ENCODE results near the gene CNTF.

CNTF gene

DNA sequence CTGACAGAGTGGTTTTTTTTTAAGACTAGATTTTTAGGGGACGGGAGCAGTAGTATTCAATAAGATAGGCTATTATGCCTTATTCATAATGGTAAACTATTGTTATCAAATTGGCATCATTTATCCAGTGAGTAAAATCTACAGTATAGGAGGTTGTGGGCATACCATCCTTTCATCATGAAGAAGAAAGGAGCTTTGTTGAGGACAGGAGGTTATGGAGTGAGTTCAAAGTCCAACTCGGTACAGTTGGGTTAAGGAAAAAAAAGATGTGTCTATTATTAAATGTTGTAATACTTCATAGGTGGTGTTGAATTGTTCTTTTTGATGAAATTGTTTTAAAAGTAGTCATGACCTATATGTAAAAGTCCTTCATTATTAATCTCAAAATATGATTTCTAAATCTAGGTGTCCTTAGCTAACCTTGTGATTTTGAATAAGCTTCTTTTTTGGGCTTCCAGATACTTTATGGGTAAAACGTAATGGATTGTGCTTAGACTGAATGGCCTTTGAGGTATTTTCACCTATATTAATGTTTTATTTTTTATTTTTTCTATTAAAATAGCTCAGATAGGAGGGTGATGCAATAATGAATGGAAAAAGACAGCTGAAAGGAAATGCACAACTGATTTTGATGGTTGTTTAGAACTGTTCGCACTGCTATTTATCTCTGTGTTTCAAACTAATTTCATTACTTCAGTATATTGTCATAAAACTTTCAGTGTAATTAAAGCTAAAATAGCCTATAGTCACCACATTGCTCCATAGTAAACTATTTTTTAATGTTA, 15.3 kb upstream of the CNTF start:
- no peak for DNase-seq (ENCODE audit: low read depth)

DNA sequence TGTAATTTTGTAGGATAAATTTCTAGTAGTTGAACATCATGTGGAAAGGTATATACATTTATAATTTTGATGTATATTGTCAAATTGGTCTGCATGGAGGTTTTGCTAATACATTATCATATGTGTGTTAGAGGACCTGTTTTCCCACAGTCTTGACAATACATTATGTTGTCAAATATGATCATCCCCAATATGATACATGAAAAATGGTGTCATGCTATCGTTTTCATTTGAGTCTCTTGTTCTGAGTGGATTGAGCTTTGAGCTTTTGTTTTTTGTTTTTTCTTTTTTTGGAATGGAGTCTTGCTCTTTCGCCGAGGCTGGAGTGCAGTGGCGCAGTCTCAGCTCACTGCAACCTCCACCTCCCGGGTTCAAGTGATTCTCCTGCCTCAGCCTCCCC, 14.1 kb upstream of the CNTF start:
- no peak for DNase-seq (ENCODE audit: low read depth)

DNA sequence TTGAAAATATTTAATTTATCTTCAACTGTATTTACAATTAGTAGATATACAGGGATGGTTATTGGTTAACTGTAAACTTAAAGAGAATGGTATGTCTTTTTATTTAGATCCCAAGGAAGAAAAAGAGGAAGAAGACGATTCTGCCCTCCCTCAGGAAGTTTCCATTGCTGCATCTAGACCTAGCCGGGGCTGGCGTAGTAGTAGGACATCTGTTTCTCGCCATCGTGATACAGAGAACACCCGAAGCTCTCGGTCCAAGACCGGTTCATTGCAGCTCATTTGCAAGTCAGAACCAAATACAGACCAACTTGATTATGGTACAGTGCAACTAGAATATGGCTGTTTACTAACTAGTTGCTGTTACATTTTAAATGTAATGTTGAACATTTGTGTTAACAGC, 12.7 kb upstream of the CNTF start:
- DNase-seq (ENCODE audit: low read depth): no peak

DNA sequence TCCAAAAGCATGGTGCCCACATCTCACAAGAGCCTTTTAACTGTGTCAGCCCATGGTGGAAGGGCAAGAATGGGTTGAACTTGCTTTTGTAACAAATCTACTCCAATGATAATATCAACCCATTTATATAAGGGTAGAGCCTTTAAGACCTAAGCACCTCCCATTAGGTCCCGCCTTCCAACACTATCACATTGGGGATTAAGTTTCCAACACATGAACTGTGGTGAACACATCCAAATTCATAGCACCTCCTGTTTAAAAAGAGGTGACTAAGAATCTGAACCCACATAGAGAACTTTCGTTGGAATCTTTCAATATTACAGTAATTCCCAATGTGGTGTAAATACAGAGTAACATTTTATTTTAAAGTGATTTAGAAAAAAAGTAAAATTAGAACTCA, 9.2 kb upstream of the CNTF start:
- no peak for DNase-seq (ENCODE audit: low read depth)

DNA sequence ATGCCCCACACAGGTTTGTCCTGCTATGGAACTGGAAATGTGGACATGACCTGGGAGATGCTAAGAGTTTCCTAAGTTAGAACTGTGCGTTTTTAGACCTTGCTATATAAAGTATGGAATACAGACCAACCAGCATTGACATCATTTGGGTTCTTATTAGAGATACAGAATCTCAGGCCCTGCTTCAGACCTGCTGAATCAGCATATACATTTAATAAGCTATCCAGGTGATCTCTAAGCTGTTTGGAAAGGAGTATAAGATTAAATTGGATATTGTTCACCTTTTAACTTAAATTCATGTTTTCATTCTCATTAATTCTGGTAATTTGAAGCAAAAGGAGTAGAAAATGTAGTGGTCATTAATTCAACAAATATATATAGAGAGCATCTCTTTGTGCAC, 6.9 kb upstream of the CNTF start:
- DNase-seq (ENCODE audit: low read depth): no peak

DNA sequence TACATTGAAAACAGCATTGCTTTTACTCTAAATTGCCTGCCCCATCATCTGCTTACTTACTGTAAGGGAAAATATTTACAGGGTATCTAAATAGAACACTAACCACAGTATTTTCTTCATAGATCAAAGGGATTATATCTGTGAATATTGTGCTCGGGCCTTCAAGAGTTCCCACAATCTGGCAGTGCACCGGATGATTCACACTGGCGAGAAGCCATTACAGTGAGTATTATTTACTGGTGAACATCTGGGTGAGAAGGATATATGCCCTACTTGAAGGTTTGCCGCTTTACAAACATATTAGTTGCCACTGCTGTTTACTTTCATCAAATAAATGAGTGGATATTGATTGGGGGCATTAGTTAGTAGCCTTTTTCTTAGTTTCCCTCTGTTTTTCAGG, 5.9 kb upstream of the CNTF start:
- peak; percentile 69 for DNase-seq (ENCODE audit: low read depth)

DNA sequence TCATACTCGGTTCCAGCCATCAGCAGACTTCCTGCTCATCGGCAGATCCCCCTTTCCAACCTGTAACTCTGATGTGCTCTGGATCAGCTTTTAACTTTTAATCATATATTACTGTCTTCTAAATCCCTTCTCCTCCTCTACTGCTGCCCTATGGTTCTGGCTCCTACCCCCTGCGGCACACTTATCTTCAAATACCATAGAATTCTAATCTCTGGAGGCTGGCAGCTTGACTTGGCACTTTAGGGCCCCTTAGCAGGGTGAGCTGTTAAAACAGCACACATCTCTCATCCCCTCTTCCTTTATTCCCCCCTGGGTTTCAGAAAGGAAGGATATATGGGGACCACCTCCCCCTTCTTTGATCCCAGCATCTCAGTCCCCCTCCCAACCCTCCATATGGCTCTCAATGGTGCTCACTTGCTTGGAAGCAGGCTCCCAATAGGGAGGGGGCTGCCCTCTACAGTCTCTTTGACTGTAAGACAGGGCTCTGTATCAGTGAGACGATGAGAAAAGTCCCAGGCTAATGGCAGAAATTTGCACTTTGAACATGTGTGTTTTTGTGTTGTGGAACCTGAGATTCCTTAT, 4.4 kb upstream of the CNTF start:
- DNase-seq (ENCODE audit: low read depth): no peak

DNA sequence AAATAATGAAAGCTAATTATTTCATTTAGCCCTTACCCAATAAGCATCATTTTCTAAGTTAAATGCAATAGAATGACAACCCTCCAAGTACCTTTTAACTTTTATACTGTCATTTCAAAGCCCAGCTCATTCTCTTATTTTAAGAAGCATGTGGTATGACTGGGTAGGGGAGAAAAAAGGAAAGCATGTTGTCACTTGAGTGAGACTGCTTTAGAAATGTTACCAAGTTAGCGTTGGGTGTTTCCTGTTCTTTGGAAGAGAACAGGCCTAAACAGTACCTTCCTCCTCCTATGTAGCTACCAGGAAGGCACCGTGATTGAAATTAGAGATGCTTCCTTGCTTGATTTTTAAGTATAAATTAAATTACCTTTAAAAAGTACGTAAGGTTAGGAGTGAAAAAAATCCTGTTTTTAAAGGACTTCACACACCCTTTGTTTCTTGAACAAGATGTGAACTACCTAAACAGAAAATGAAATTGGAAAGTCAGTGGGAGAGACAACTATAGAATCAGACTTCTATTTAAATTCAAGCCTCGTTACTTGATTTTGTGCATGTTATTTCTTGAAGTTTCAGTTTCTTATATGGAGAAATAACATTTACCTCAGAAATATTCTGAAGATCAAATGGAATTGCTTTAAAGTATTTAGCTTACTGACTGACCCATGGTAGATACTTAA, 741 bp upstream of the CNTF start:
- DNase-seq (ENCODE audit: low read depth): no peak

DNA sequence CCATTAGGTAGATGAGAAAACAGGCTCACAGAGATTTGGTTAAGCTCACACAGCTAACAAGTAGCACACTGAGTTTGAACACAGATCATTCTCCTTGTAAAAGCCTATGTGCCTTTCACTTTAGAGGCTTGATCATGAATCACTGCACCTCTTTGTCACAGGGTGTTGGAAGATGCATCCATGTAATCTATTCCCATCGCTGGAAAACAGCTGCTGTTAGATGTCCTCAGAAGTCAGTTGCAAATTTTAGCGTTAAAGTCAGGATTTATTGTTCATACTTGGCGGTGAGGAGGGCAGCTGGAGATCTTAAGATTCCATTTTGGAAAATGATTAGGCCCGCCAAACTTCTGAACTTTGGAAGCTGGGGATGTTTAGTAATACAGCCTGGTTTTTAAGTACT, 2.6 kb downstream of the CNTF start:
- DNase-seq (ENCODE audit: low read depth): no peak

DNA sequence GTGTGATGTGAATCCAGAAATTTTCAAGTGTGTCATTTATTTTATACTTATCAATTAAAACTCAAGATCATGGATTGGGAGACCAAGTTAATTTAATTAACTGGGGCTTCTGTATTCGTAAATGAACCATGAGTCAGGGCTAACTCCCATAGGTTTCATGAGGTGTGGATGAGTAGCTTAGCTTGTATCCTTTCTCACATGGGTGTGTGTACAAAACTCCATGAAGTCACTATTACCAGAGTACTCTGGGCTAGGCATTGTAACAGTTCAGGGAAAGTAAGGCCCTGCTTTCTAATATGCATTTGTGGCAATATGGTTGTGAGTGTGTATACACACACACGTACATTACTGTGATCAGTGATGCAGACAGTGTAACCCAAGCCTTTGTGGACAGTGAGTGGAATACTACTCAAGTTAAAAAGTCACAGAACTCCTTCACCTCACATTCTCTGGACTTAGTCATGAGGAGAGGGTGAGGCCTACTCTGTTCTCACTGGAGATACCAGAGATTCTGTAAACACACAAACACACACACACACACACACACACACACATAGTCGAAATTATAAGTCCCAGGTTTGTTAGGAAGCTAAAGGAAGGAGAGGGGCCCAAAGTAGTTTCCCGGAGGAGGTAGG, 3.5 kb downstream of the CNTF start:
- DNase-seq (ENCODE audit: low read depth): no peak

DNA sequence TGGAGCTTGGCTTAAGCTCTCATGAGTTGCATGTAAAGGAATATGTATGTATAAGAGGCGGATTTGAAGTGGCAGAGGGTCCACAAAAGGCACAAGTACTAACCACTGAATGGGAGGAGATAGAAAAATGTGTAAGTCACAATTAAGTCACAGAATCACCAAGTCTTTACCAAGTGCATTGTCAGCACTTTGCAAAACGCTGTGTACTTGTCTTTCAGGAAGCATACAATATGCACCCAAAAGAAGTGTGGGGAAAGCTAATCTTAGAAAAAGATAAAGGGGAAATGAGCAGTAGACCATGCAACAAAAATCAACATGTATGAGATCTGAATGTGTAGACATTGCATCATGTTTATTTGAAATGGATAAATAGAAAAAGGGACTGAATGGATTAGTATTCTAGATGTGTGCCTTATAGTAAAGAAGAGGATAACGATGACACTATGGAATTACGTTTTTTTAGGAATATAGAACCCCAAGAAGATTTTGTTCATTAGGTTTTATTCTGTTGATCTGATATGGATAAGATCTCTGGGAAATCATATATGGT, 4.5 kb downstream of the CNTF start:
- DNase-seq (ENCODE audit: low read depth): no peak

DNA sequence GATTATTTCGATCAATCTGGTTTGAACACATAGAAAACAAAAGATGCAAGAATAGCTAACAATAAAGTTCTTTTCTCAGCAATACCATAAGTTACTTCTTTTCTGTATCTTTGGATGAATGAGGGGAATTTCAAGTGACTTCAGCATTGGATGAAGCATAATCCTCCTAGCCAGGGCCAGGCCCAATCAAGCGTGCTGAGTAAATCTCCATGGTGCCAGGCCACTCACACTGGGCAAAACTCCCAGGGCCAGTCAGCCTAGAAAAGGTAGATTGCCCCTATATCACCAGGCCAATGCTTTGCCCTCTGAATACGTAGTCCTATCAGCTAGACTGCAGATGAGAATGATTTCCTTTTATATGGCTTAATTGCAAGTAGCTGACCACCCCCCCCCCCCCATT, 6.0 kb downstream of the CNTF start:
- no peak for DNase-seq (ENCODE audit: low read depth)

DNA sequence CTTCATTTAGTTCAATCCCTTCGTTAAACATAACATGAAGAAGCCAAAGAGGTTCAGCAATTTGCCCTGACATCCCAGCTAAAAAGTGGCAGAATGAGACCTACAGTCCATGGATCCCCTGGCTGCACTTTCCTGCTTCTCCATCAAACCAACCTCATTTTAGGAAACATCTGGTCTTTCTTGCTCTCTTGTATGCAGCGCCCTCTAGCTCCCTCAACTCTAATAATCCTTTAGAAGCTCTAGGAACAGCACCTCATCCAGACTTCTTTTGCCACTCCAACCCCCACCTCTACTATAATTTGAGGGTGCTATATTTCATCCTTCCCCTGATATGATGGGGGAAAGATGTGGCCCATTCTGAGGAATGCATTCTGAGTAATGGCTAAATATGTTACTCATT, 7.4 kb downstream of the CNTF start:
- DNase-seq (ENCODE audit: low read depth): peak; percentile 61

DNA sequence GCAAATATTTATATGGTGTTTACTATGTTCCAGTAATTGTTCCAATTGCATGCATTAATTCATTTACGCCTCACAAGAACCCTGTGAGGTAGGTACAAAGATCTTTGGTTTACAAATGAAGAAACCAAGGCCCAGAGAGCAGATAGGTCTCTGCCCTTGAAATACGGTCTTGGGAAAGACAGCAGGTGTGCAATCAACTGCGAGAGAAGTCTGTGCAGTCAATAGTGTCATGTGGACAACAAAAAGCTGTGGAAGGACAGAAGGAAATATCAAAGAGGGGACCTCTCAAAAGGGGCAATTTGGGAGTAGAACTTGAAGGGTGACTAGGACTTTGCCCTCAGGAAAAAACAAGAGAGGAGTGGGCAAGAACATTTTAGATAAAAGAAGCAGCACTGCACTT, 8.9 kb downstream of the CNTF start:
- no peak for DNase-seq (ENCODE audit: low read depth)

DNA sequence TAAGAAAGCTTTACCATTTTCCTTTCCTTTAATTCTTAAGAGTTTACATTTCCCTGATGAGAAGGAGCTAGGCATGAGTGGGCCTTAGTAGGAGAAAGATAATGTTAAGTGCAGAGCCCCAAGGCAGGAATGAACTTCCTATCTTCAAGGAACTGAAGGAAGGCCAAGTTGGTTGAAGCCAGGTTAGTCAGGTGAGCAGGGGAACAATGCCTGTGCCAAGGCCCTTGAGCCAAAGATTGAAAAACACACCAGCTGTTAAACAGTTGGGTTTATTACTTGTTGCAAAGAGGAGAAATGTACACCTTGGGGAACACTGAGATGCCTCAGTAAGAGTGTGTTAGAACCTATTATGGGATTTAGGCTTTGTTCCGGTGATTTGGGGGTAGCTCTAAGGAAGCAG, 10.0 kb downstream of the CNTF start:
- no peak for DNase-seq (ENCODE audit: low read depth)

DNA sequence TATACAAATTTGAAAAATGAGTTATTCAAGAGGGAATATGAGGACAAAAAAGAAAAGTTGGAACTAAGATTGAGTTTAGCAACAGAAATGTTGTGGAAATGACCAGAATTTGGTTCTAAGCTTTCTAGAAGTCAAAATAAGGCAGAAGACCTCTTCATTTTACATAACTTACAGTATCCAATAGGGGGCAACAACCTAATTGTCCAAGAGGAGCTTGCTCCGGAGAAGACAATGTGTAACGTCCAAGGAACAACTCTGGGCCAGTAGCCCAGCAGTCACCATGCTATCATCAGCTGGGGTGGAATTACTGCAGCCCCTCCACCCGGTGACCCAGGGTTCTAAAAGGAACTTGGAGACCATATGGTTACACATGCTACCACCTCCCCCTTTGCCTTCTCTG, 14.1 kb downstream of the CNTF start:
- no peak for DNase-seq (ENCODE audit: low read depth)

DNA sequence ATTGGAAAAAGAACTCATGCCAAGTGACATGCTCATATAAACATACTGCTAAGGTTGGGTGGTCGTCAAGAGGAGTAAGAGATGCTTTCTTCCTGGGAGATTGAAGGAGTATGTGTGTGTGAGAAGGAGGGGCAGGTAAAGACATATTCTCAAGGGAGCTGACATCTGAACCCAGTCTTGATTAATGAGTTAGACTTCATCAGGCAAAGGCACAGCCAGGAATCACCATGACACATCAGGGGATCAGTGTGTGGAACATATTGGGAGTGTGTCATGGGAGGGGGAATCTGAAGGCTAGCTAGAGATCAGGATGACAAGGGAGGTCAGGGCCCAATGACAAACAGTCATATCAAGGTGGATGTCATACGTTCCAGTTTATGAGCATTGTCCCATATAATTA, 14.9 kb downstream of the CNTF start:
- no peak for DNase-seq (ENCODE audit: low read depth)

DNA sequence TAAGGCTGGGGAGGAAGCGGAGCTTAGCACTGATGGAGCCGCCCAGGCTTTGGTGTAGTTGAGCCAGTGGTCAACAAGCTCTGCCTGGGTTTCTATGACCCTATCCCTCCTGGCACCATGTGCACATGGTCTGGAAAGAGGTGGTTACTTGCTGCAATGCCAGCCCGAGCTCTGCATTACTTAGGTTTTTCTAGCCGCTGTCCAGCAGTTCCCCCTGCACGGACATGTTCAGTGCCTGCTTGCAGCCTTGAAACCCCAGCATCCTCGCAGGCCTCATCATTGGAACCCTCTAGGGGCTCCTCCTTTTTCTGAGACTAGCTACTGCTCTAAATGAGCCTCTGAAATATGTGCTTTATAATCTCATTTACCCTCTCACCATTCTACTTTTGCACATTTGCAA, 16.6 kb downstream of the CNTF start:
- no peak for DNase-seq (ENCODE audit: low read depth)

DNA sequence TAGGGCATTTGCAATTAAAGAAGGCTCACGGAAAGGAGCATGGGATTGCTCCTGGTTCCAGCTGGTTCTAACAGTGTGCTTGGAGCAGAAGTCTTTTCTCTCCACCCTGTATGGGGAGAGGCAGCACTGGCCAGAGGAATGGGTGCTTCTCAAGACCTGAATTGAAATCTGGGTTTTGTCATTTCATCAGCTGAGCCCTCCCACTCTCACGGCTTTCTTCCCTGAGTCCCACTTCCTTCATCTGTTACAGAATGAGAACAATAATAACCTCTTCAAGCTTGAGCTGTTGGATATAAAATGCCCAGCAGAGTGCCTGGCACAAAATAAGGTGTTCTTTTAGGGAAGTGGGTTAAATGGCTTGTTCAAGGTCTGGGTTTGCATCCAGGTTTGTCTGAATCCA, 17.2 kb downstream of the CNTF start:
- DNase-seq (ENCODE audit: low read depth): no peak

DNA sequence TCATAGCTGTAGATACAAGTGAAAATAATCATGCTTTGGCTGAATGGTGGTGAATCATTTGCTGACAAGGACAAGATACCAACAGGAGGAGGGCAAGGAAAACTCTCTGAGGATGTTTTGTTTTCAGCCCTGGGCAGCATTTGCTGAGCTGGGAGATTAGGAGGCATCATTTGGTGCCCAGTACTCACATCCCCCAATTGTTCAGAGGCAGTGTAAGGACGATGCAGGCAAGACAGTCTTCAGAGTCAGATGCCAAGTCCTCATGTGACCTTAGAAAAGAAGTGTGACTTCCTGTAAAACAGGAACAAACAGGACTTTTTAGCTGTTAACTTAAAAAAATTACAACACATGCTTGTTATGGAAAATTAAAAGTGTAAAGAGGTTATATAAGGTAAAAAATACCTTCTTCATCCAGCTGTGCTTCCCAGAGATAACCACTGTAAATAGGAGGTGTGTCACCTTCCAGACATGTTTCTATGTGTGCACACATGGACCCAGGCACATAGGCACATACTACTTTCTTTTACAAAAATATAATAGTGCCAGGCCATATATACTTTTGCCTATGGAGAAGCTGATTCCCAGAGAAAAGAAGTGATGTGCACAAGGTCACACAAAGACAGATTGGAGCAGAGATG, 18.0 kb downstream of the CNTF start:
- DNase-seq (ENCODE audit: low read depth): no peak

DNA sequence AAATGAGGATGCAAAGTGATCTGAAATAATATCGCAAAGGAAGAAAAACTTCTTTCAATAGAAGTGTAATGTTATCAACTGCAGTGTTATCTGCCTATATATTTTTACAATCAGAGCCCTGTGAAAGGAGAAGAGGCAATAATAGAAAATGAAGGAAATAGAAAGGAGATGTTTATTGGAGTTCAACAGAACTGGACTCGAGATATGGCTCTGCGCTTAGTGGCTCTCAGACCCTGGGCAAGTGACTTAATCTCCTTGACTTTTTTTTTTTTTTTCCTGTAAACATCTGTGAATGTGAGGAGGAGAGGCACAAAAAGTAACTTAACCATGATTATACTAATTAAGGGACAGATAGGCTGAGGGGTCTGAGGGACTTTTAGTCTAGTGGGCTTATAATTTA, 18.9 kb downstream of the CNTF start:
- DNase-seq (ENCODE audit: low read depth): no peak

DNA sequence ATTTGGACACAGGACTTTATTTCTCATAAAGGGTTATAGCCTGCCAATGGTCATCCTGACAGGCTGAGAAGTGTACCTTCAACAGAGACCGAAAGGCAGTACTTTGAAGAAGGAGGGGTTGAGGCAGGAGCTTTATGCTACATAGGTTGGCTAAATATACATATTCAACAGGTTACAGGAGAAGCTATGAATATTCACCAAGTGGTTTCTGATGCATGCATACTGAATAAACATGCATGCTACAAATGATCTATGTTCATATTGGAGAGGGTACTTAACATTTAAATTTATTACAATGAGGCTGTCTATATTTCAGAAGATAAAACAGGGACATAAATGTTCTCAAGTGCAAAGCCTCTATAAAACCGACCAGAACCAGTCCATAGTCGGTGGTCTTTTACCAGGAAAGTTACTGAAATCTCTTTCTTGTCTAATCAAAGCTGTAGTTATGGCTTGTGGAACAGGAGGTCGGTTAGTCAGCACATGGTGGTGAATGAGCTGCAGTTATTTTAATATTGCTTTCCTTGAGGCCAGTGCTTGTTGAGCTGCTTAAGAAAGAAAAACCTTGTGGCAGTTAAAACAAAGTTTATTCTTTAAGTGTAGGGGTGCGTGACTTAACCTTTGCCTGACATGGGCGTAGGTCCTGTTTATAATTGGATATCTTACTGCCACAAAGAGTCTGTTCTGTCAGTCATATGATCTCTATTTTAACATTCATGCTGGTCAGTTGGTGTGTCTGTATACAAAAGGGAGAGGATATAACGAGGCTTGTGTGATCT, 19.5 kb downstream of the CNTF start:
- DNase-seq (ENCODE audit: low read depth): no peak

Measured in fibroblast of the conjunctiva (primary cell).